Right lobe of liver (tissue), 6 donors: ENCODE results near the gene DHRS3. TPM values are rescaled to one million over a fixed set of nuclear protein-coding genes. Genes with fewer than 3 reads are reported as not detected.
"Not testable (repeated sequence)": the region's sequence is repeated elsewhere in the genome, so short reads cannot be mapped to it uniquely, and the experiment has no call there.

Source experiments
- ATAC-seq, 4 donors: fragments of 200-7000 bp; cut with Tn5 transposase; one replicate each; pipeline ENCODE4 v1.9.1; 2020; ENCODE audit warnings: mild to moderate bottlenecking in 4 of 4, moderate library complexity in 4 of 4
- DNase-seq, 3 donors: peaks; one replicate each; pipeline ENCODE4 v3.0.0-alpha.2; 2020
- H3K27ac ChIP-seq, 3 donors: fragments of 200-600 bp; one replicate each; pipeline ENCODE4 v1.8.0; 2022
- H3K27me3 ChIP-seq, 2 donors: fragments of 200-600 bp; one replicate each; pipeline ENCODE4 v1.8.0; 2022
- H3K36me3 ChIP-seq, 4 donors: fragments of 200-600 bp; sonication (generic) in 1 of 4; one replicate each; pipeline versions ENCODE4 v1.5.1 to v1.8.0; 2017 to 2022; ENCODE audit warnings: control low read depth in 1 of 4
- H3K4me1 ChIP-seq, 4 donors: fragments of 200-600 bp; sonication (generic) in 1 of 4; one replicate each; pipeline versions ENCODE4 v1.5.1 to v1.8.0; 2017 to 2022; ENCODE audit warnings: control low read depth in 1 of 4
- H3K4me3 ChIP-seq, 3 donors: fragments of 200-600 bp; one replicate each; pipeline ENCODE4 v1.8.0; 2022
- H3K9me3 ChIP-seq, 4 donors: fragments of 200-600 bp; sonication (generic) in 1 of 4; one replicate each; pipeline versions ENCODE4 v1.5.1 to v1.8.0; 2017 to 2022; ENCODE audit warnings: control low read depth in 1 of 4
- POLR2A ChIP-seq: fragments of 450-650 bp; IDR thresholded peaks from one replicate; pipeline ENCODE4 v1.6.1; 2017; ENCODE audit warnings: antibody characterized with exemption, mild to moderate bottlenecking
- WGBS: methylation state at CpG from one replicate; pipeline ENCODE4 v1.1.6; 2018; ENCODE audit warnings: low coverage, low lambda C conversion rate; ENCODE audit not compliant: insufficient coverage; ENCODE audit errors: missing lambda C conversion rate; 5-methylcytosine and 5-hydroxymethylcytosine counted together
- intact Hi-C, 2 donors: fragments of 100-400 bp; cut with DNase I; formaldehyde crosslinking; loops; one replicate each; pipeline versions ENCODE4 v1.11.2 to v1.14.1; 2022
- total RNA-seq, 6 experiments: library from RNA; depleted of rRNA in 2 of 6; stranded (reverse); fragments of >200 nt in 2 of 6; fragmentation: NEBNext Ultra II Directional in 3 of 6; extraction: Animal tissue kit (Norgen Biotek cat#: 25700) in 3 of 6; gene quantifications; one replicate each; pipeline versions ENCODE4 v1.1.0 to v1.2.4, GENCODE V29; 2016 to 2023
- TF ChIP-seq, protein P1 (sequence below), 4 donors: fragments of 200-600 bp in 3 of 4; fragments of 450-650 bp in 1 of 4; IDR thresholded peaks; one replicate each; pipeline versions ENCODE4 v1.5.1 to v1.8.0; 2016 to 2022; ENCODE audit warnings: antibody characterized with exemption in 4 of 4, mild to moderate bottlenecking in 2 of 4
- donor health status: DM: no; HTN: yes; CAD: no.
- donor health status: DM: no; HTN: no; CAD: no.
- donor health status: DM: no; HTN: no; CAD: no.
- donor health status: DM: no; HTN: yes; CAD: no.
- donor health status: DM: no; HTN: yes; CAD: no.

The DHRS3 gene
- total RNA-seq, 6 experiments from 2014 or later = 132 to 252 (median 172) TPM

DNA sequence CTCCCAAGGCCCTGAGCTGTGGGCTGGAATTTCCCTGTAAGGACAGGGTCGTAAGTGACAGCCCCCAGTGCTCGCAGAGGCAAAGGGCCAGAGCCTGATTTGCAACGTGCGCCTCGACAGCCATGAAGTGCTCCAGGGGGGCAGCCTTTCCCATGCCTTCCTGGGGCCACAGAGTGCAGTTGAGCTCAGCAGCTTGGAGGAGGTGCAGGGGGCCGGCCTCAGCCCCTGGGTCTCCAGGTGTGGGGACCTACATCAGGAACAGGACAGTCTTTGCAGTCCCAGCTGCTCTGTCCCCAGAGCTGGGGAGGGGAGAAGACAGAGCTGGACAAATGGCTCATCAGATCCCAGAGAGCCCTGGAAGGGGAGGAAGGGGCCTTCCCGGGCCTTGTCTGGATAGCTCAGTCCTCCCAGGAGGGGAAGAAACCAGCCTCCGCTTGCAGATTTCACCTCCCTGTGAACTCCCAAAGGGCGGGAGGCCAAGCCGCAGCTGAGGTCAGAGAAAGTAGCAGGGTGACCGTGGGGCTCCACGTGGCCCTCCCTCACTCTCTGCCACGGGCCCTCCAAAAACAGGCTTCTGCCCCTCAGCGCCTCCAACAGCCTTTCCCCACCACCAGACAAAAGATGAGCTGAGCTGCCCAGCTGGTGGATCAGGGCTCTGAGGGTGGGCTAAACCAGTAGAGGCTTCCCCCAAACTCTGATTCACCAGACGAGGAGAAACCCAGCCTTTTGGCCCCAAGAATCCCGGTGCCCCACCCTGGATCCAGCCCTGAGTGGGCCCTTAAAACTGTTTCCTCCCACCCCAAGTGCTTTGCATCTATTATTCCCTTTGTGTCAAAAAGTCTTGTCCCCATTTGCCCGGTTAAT lies 76.5 kb downstream of the DHRS3 start:
- no peaks in the 10 kb centered on the region for H3K36me3 ChIP-seq
- peak overlapping the region in 2 of 3 donors; percentile 18 to 40 for H3K27ac ChIP-seq
- H3K27me3 ChIP-seq = no peaks in the 10 kb centered on the region
- H3K4me1 ChIP-seq = peaks cover 0 to 27% (median 11%) of the 10 kb centered on the region in 4 donors
- TF ChIP-seq, protein P1, sequence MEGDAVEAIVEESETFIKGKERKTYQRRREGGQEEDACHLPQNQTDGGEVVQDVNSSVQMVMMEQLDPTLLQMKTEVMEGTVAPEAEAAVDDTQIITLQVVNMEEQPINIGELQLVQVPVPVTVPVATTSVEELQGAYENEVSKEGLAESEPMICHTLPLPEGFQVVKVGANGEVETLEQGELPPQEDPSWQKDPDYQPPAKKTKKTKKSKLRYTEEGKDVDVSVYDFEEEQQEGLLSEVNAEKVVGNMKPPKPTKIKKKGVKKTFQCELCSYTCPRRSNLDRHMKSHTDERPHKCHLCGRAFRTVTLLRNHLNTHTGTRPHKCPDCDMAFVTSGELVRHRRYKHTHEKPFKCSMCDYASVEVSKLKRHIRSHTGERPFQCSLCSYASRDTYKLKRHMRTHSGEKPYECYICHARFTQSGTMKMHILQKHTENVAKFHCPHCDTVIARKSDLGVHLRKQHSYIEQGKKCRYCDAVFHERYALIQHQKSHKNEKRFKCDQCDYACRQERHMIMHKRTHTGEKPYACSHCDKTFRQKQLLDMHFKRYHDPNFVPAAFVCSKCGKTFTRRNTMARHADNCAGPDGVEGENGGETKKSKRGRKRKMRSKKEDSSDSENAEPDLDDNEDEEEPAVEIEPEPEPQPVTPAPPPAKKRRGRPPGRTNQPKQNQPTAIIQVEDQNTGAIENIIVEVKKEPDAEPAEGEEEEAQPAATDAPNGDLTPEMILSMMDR (IDR thresholded peaks at IDR 0.05) = no peak
- no peak for TF ChIP-seq POLR2A
- peak; percentile 70 to 80 (median 70) for DNase-seq
- intact Hi-C loops = loop anchor here in 1 of 2 donors (10.0 kb wide), 1 partner anchor 53 kb away; no protein-coding TSS in a partner anchor
- H3K4me3 ChIP-seq = no peak overlapping the region
- H3K9me3 ChIP-seq = no peaks in the 10 kb centered on the region
- 80% methylated on average over 2 of the region's 17 CpGs for WGBS
- peak; percentile 79 to 86 (median 82) for ATAC-seq

DNA sequence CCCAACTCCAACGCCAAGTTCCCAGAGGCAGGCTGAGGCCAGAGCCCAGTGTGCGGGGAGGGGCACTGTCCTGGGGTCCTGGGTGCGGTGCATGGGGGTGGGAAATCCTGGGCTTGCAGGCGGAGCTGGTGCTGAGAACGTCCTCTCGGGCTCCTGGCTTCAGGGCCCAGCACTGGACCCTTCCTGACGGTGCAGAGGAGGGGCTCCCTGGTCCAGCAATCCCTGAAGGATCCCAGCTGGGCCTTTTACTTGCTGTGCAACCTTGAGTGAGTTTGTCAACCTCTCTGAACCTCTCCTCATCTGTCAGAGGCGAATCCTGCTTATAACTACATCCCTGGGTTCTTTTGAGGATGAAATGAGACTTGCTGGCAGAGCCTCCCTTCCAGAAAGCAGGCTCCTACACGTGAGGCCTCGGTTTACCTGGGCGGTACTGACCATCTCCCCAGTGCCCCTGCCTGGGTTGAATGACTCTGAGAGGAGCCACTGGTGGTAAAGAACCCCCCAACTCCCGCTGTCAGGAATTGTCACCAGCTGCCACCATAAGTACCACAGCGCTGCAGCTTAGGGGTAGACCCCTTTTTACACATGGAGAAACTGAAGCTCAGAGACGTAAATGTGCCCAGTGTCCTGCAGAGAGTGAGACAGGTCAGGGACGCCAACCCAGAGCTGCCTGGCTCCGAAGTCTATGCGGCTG lies 77.3 kb downstream of the DHRS3 start:
- intact Hi-C loops = loop anchor here in 1 of 2 donors (10.0 kb wide), 1 partner anchor 54 kb away; no protein-coding TSS in a partner anchor
- no peaks in the 10 kb centered on the region for H3K9me3 ChIP-seq
- H3K4me3 ChIP-seq = peak overlapping the region in 1 of 3 donors; percentile 7
- no peaks in the 10 kb centered on the region for H3K27me3 ChIP-seq
- WGBS = 66% methylated on average over 2 of the region's 17 CpGs
- H3K4me1 ChIP-seq = peaks cover 0 to 27% (median 11%) of the 10 kb centered on the region in 4 donors
- peak in 1 of 3 donors; percentile 34 for DNase-seq
- peak overlapping the region in 2 of 3 donors; percentile 18 to 40 for H3K27ac ChIP-seq
- no peak for ATAC-seq
- no peaks in the 10 kb centered on the region for H3K36me3 ChIP-seq
- TF ChIP-seq, protein P1 (IDR thresholded peaks at IDR 0.05) = no peak

DNA sequence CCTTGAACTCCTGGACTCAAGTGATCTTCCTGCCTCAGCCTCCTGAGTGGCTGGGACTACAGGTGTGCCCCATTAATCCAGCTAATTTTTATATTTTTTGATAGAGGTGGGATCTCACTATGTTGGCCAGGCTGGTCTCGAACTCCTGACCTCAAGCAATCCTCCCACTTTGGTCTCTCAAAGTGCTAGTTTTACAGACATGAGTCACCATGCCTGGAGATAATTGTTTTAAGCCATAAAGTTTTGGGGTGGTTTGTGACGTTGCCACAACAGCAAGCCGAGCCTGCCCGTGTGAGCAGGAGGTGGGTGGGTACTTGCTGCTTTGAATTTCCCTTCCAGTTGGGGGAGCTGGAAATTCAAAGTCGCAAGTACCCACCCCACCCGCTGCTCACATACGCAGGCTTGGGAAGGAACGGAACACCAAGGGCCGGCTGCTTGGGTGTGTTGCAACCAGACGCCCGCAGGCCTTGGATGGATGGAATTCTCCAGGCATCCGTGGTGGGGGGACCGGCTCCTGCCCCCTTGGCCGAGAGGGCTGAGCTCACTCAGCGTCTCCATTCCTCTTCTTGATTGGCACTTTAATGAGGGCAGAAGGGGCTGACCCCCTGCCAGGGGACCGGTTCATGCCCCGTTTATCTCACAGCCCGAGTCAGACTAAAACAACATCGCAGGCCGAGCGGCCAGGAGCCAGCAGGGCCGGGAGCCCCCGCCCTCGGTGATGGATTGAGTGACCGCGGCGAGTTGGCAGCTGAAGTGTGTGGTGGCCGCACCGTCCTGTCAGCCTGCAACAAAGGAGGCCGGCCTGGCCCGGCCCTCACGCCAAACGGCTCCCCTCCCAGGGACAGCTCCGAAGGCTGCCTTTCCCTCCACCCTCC lies 78.1 kb downstream of the DHRS3 start:
- Histone ChIP-seq H3K36me3 (no peaks in the 10 kb centered on the region), H3K27ac (no peak overlapping the region), H3K4me3 (peak overlapping the region in 1 of 3 donors; percentile 7), H3K27me3 (no peaks in the 10 kb centered on the region), H3K9me3 (no peaks in the 10 kb centered on the region), H3K4me1 (peaks cover 0 to 27% (median 11%) of the 10 kb centered on the region in 4 donors)
- DNase-seq (peak; percentile 45 to 77 (median 68)), ATAC-seq (peak; percentile 50 to 75 (median 63))
- WGBS = 43% methylated on average over 3 of the region's 34 CpGs
- intact Hi-C loops = loop anchor here in 1 of 2 donors (10.0 kb wide), 1 partner anchor 55 kb away; no protein-coding TSS in a partner anchor
- TF ChIP-seq, protein P1 (IDR thresholded peaks at IDR 0.05) = no peak
- TF ChIP-seq POLR2A = no peak

- intact Hi-C loops = no loop called here
- ATAC-seq = no peak
- no peaks in the 10 kb centered on the region for H3K27me3 ChIP-seq
- DNase-seq = no peak
- H3K4me1 ChIP-seq = peaks cover 0 to 27% (median 11%) of the 10 kb centered on the region in 4 donors
- H3K27ac ChIP-seq = no peak overlapping the region
- WGBS = no CpG with 5 or more reads among the region's 2 CpGs
- no peaks in the 10 kb centered on the region for H3K36me3 ChIP-seq
- H3K4me3 ChIP-seq = no peak overlapping the region
- no peak for TF ChIP-seq POLR2A
- TF ChIP-seq, protein P1 (IDR thresholded peaks at IDR 0.05) = no peak
- H3K9me3 ChIP-seq = no peaks in the 10 kb centered on the region
These were observed 78.7 kb downstream of the DHRS3 start for GRCh38 chr1:12539320-12539704.

- intact Hi-C loops, H3K27me3 ChIP-seq, H3K4me3 ChIP-seq, H3K27ac ChIP-seq, DNase-seq, H3K9me3 ChIP-seq, ATAC-seq, H3K36me3 ChIP-seq: not testable (repeated sequence)
- 89% methylated on average over 1 of the region's 3 CpGs for WGBS
- H3K4me1 ChIP-seq = peaks cover 0 to 21% (median 7%) of the 10 kb centered on the region in 4 donors
These were observed 79.5 kb downstream of the DHRS3 start for GRCh38 chr1:12538536-12538935.
